Hippocampal formation (tissue), 2 donors: ENCODE measurements around the gene SRP68.
"Not testable (repeated sequence)": the region's sequence is repeated elsewhere in the genome, so short reads cannot be mapped to it uniquely, and the experiment has no call there.

Source experiments
- DNase-seq, 2 donors: peaks; one replicate each; lab custom pipeline; 2025; lab: John Stamatoyannopoulos, UW

Gene SRP68

DNA sequence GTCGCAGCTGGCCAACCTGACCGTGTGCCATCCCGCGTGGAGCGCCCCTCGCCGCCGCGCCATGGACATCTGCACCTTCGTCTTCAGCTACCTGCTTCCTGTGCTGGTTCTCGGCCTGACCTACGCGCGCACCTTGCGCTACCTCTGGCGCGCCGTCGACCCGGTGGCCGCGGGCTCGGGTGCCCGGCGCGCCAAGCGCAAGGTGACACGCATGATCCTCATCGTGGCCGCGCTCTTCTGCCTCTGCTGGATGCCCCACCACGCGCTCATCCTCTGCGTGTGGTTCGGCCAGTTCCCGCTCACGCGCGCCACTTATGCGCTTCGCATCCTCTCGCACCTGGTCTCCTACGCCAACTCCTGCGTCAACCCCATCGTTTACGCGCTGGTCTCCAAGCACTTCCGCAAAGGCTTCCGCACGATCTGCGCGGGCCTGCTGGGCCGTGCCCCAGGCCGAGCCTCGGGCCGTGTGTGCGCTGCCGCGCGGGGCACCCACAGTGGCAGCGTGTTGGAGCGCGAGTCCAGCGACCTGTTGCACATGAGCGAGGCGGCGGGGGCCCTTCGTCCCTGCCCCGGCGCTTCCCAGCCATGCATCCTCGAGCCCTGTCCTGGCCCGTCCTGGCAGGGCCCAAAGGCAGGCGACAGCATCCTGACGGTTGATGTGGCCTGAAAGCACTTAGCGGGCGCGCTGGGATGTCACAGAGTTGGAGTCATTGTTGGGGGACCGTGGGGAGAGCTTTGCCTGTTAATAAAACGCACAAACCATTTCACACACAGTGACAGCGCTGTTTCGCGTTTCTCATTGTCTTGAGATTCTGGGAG is 4.7 kb upstream of the SRP68 start:
- DNase-seq = no peak

DNA sequence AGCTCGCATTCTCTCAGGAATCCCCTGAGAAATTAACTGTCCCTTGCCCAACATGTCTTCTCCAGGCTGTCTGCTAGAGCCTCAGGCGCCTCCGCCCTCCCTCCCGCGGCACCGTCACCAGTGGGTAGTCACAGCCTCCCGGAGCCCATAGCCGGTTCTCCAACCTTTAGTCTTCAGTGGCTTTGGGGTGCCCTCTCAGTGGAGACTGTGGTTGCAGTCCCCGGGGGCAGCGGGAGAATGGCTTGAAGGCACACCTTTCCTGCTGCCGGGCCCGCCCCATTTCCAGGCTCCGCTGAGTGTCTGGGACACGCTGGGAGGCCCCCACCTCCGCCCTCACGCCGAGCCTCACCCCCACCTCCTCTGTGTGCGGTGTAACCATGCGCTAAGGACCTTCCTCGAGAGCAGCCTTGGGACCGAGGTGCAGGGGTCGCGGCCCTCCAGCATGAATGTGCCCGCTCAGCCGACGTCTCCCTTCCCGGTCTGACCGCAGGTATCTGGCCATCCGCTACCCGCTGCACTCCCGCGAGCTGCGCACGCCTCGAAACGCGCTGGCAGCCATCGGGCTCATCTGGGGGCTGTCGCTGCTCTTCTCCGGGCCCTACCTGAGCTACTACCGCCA is 3.9 kb upstream of the SRP68 start:
- no peak for DNase-seq

DNA sequence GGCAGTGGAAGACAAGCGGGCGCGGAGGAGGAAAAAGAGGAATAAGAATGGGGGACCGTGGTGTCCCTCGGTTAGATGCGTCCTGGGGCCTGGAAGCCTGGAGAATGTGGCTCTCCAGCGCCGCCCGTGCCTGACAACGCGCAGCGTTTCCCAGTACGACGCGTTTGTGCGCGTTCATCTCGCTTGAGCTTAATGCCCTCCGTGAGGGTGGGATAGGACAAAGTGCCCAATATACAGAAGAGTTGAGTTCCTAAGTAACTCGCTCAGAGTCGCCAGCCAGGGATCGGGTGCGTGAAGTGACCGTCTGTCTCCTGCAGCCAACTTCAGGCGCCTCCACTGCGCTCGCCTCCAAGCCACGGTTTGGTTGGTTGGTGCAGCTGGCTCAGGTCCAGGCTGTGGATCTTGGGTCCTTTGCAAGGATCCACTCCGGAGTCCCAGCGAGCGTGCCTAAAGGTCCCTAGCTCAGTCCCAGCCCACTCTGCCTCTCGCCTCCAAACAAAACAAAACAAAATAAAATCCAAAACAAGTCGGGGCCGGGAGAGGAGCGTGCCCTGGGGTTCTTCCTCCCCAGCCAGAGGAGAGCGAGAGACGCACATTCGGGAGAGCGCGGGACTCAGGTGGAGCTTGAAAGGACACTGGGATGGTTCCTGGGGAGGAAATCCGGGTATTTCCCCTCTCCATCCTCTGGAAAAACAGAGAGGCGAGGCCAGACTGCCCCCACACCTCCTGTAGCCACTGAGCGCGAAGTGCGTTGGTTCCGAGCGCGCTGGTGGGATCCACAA is 3.2 kb upstream of the SRP68 start:
- no peak for DNase-seq

DNA sequence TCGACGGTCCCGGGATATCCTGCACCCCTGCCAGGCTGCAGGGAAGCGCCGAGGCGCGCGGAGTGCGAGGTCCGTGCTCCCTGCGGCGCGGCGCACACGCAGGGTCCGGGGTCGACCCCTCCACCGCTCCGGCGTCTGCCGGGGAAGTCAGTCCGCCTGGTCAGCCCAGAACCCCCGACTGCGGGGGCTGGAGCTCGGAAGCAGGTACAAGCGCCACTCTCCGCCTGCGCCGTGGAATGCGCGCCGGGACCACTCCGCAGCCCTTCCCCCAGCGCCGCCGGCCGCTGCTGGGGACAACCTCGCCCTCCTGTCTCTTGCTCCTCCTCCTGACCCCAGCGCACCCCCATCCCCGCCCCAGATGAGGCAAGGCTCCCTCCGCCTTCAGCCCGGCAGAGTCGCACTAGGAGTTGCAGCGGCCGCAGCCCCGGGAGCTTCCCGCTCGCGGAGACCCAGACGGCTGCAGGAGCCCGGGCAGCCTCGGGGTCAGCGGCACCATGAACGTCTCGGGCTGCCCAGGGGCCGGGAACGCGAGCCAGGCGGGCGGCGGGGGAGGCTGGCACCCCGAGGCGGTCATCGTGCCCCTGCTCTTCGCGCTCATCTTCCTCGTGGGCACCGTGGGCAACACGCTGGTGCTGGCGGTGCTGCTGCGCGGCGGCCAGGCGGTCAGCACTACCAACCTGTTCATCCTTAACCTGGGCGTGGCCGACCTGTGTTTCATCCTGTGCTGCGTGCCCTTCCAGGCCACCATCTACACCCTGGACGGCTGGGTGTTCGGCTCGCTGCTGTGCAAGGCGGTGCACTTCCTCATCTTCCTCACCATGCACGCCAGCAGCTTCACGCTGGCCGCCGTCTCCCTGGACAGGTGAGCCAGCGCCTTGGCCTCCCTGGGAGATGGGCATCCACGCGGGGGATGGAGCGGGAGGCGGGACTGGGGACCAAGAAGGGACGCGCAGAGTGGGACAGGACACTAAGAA is 2.4 kb upstream of the SRP68 start, which contains the start of gene GALR2:
TSS of gene GALR2 (plus strand) at position 392 of the 974 bp plus-strand sequence. CDS start at position 495, 103 bp downstream.
- DNase-seq = no peak

DNA sequence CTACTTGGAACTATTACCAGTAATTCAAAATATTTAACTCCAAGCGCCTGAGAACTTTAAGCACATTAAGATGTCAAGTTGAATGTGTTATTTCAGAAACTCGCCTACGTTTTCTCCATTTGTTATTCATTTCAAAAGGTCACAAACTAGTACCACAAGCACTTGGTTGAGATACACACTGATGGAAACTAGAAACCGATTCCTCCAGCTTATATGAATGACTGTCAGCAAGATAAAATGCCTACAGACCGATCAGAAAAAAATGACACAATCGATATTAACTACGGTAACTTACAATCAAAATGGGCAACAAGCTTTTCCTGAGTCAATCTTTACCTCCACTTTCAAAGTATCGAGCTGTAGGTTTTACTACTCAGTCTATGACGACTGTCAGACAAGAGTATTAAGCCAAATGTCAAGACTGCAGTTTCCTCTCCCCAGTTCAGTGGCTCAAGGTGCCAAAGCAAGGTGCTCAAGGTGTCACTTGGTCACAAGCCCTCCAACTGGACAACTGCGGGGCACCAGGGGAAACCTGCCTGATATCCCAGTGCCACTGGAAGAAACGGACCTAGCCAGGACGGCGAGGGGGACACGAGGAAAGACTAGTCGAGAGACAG is 678 bp downstream of the SRP68 start:
- DNase-seq = no peak

GRCh38 chr17:76065775-76066174 is 6.5 kb downstream of the SRP68 start:
- no peak for DNase-seq

GRCh38 chr17:76063875-76064546 is 8.3 kb downstream of the SRP68 start:
- no peak for DNase-seq

- not testable (repeated sequence) for DNase-seq
Observed at GRCh38 chr17:76058264-76058663, 14.1 kb downstream of the SRP68 start.

DNA sequence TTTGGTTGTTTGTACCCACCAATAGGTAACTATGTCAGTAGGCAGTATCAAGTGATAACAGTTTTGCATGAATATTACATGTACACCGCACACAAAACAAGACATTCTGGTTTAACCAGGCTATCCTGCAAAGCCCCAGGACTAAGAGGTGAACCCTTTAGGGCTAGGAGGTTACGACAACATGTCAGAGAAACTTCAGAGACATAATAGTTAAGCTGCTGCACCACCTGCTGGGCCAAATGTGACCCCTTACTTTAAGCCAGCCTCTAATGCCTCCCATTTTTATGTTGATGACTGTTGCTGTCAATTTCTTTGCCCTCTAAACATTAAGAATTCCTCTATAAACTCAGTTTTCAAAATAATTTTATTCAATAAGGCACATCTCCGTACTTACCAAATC is 15.4 kb downstream of the SRP68 start:
- no peak for DNase-seq

DNA sequence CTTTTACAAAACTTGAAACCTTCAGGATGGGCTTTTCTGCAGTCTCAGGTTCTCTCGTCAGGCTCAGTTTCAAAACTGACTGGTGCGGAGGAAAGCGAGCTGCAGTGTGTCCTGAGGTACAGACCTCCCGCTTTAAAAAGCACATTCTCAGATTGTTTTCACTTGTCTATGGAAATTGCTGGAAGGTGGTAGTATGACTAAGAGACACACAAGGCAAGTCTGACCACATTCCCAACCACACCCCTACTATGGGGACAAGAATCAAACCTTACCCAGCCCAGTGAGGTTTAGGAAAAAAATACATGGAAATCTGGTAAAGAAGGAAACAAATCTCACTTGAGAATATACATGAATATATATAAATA is 18.2 kb downstream of the SRP68 start:
- no peak for DNase-seq

GRCh38 chr17:76053246-76054111 is 18.8 kb downstream of the SRP68 start:
- DNase-seq = no peak

DNA sequence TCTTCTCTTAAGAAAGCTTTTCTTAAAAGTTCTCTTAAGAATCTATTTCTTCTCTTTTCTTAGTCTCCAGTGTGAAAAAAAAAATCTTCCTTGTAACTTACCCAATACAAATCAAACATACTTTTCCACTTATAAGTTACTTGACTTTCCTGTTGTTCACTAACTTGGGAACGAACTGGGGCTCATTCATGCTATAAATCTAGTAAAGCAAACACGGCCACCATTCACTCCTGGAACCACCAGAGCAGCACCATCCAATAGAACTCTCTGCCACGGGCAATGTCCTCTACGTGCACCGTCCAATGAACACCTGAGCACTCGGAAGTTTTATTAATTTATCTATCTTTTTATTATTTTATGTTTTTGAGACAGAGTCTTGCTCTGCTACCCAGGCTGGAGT is 20.8 kb downstream of the SRP68 start:
- DNase-seq = no peak

DNA sequence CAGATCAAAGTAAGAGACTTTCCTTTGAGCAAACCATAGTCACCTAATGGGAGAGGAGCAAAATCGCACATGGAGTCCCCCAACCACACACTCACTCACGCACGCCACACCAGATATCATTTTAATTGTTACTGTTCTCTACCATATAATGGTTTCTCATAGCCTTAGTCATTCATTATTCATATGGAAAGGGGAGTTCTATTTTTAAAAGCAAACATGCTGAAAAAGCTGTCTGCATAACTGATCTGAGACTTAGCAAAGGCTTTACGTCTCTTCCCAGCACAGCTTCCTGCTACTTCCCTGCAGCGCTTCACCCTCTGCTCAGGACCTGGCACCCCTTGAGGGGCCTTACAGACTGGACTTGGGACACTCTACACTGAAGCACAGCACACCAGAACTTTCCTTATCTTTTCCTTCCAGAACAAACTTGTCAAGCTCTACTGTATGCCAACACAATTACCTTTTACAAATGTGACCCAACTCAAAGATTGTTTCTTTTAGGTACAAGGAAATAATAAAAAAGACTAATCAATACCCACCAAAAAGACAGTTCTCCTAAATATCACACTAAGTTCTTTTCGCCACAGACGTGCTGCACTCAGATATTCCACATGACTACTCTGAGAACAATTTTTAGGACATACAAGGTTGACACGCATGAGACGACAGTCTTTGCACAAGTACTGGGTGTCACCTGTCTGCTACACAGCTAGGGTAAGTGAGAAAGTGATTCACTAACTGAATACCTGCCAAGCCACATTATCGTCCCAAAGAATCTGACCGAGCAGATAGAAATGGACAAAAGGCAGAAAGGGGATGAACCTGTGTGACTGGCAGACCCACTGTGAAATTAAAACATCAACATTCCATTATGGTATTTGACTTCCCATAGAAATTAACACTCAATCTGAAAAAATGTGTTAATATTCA is 21.5 kb downstream of the SRP68 start:
- no peak for DNase-seq

DNA sequence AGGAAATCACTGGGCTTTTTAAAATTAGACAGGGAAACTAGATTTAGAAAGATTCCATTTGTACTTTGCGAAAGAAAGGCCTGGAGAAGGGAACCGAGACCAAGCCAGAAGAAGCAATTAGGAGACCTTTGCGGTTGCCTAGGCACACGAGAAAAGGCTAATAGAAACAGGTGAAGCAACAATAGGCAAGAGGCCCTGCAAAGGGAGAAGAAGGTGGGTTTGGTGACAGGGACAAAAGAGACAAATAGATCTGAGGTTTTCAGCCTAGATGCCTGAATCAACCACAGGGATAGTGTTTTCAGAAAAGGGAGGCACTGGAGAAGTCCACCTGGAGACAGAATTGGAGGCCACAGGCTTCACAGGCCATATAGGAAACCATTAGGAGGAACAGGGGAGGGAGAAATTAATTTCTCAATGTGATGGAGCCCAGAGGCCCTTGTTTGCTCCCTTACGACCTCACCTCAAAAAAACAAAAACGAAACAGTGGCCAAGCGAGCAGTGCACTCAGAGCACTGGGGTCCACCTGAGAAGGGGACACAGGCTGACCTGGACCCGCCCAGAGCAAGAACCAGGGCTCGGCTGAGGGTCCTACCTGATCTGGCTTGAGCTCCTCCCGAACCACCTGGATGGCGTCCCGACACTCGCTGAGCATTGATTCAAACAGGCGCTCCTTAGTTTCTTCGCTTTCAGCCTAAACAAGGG is 22.3 kb downstream of the SRP68 start:
- DNase-seq = no peak

DNA sequence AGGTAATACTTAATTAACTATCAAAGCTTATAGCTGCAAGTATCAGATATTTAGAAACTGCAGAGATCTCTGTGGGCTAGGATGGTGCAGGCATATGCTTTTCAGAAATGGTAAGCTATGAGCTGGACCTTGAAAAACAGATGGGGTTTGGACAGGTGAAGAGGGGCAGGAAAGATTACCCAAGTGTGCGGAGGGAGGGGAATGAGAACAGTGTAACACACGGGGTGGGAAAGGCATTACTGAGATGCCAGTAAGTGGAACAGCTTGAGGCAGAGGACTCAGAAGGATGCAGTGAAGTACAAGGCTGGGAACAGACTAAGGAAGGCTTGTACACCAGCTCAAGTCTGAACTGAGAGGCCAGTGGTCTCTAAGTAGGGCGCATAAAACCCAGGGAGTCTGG is 23.1 kb downstream of the SRP68 start:
- no peak for DNase-seq

DNA sequence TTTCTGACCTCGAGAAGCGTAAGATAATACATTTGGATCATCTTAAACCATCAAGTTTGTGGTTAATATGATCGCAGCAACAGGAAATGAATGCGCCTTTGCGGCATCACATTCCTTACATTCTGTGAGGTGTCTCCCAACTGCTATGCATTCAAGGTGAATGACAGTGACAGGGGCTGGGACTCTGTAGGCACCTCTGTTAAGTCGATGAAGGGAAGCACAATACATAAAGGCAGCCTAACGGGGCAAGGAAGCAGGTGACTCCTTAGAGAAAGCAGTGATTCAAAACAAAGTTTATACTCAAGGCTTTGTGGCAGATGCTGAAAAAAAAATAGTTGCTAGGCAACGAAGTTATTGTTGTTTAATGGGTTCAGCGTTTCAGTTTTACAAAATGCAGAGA is 23.6 kb downstream of the SRP68 start:
- no peak for DNase-seq

DNA sequence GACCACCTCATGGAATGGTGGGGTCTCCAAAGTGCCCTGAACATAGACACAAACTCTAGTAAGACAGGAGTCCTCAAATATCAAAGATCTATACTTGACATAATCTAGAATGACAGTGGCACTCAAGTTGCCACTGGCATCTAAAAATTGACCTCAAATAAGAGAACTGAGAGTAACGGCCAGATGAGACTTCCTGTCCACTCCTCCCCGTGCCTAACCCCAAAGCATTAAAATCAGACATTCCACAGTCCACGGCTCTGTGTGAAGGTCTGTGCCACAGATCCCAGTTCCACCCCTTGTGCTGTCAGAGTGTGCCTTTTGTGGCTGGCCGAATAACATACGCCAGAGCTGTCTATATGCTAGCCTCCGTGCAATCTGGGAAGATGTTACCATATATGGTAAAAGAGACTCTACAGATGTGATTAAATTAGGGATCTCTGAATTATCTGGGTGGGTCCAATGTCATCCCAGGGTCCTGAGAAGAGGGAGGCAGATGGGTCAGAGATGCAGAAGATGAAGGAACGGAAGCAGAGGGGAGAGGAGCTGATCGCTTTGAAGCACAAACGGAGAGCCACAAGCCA is 24.2 kb downstream of the SRP68 start:
- no peak for DNase-seq
